B cell (primary cell): ENCODE measurements around the gene BCAR1.
"Not testable (repeated sequence)": the region's sequence is repeated elsewhere in the genome, so short reads cannot be mapped to it uniquely, and the experiment has no call there.

Experiments
- CTCF ChIP-seq: fragments of 200-600 bp; IDR thresholded peaks from one replicate; pipeline ENCODE4 v1.8.0; 2022; ENCODE audit warnings: antibody characterized with exemption, mild to moderate bottlenecking
- EZH2 ChIP-seq: IDR thresholded peaks from 2 replicates; pipeline ENCODE4 v1.6.1; 2012; ENCODE audit warnings: borderline replicate concordance, low read depth, mild to moderate bottlenecking, moderate library complexity, low read length; ENCODE audit not compliant: insufficient read depth, poor library complexity, severe bottlenecking

GRCh38 chr16:75211286-75211685 lies 40.1 kb downstream of the BCAR1 start:
- TF ChIP-seq CTCF, EZH2: not testable (repeated sequence)
